GM12872 (cell line): ENCODE data around the gene CLEC3A.

Experiments used
- TF ChIP-seq, protein P1 (sequence below): IDR thresholded peaks from 3 replicates; pipeline ENCODE4 v1.5.1; 2011; ENCODE audit warnings: low read depth, mild to moderate bottlenecking, low read length, moderate library complexity; ENCODE audit not compliant: insufficient read depth

CLEC3A gene

DNA sequence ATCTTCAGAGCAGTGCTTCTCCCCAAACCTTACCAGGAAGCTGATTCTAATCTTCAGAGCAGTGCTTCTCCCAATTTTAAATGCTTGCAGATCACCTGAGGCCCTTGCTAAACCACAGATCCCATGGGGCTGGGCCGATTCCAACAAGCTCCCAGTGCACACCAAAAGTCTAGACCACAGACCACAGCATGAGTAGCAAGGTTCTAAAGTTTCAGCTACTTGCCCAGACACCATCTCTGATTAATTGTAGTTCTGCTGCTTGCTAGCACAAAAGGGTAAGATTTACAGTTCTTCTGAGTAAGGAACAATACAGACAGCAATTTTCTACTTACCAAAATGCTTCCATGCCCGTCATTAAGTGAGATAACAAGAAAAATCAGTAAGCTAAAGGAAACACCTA, 12.2 kb downstream of the CLEC3A start:
- TF ChIP-seq, protein P1, sequence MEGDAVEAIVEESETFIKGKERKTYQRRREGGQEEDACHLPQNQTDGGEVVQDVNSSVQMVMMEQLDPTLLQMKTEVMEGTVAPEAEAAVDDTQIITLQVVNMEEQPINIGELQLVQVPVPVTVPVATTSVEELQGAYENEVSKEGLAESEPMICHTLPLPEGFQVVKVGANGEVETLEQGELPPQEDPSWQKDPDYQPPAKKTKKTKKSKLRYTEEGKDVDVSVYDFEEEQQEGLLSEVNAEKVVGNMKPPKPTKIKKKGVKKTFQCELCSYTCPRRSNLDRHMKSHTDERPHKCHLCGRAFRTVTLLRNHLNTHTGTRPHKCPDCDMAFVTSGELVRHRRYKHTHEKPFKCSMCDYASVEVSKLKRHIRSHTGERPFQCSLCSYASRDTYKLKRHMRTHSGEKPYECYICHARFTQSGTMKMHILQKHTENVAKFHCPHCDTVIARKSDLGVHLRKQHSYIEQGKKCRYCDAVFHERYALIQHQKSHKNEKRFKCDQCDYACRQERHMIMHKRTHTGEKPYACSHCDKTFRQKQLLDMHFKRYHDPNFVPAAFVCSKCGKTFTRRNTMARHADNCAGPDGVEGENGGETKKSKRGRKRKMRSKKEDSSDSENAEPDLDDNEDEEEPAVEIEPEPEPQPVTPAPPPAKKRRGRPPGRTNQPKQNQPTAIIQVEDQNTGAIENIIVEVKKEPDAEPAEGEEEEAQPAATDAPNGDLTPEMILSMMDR = no peak

DNA sequence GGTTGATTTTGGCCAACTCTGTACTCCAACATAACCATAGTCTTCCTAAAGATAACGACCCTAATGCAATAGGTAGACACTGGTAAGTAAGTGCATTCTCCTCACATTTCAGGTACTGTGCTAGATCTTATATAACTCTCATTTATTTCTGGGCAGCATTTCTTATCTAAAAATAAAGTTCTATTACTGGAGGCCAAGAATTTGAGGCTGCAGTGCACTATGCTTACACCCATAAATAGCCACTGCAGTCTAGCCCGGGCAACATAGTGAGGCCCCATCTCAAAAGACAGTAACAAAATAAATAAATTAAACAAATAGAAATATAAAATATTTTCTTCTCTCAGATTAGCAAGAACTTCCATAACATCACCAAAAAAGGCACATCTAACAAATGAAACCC, 12.7 kb downstream of the CLEC3A start:
- TF ChIP-seq, protein P1 = no peak

DNA sequence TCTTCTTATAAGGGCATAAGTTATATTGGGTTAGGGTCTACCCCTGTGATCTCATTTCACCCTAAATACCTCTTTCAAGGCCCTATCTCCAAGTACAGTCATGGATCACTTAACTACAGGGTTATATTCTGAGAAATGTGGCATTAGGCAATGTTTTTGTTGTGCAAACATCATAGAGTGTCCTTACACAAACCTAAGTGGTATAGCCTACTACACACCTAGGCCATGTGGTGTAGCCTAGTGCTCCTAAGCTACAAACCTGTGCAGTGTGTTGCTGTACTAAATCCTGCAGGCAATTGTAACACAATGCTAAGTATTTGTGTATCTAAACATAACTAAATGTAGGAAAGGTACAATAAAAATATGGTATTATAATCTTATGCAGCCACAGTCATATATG, 18.0 kb downstream of the CLEC3A start:
- TF ChIP-seq, protein P1 = no peak

DNA sequence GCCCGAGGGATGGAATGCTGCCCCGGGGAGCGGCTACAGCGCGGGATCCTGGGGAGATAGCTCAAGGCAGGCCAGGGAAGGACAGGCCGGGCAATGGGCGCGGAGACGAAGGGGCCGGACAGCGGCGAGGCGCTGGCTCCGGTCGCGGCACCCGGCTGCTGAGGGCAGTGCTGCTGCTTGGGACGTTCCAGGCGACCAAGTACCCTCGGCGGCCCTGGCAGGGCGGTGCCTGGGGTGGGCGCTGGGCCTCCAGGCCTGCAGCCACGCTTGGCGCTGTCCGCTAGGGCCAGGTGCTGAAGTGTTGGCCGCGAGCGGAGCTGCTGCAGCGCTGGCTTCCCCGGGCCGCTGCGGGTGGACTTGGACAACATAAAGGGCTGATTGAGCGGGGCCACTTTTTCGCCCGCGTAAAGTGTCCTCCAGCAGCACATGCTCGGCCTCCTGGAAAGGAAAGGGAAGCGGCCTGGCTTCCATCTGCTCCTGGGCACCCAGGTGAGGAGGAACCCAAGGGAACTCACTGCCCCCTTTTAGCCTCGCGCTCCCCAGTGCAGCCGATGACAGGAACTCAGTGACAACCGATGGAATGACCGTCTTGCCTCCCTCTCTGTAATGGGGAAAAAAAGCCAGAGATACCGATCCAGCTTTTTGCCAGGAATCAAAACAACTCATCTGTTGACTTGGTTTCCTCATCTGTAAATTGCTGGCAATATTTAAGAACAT, 23.7 kb downstream of the CLEC3A start:
- TF ChIP-seq, protein P1 = no peak

DNA sequence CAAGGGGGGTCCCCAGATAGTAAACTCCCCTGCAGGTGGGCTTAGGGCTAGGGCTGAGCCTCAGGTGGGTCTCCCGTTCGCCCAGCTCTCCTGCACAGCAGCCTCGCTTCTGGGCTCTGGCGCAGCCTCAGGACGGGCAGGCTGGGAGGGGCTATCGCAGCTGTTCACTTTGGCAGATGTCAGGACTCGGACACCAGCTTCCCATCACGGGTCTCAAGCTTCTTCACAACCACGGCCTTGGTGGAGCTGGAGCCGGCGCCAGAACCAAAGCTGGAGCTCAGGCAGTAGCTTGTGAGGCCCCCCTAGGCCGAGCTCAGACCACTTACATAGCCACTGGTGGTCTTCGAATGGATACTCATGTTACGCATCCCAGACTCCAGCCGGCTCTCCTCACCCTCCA, 26.0 kb downstream of the CLEC3A start:
- TF ChIP-seq, protein P1 = no peak

DNA sequence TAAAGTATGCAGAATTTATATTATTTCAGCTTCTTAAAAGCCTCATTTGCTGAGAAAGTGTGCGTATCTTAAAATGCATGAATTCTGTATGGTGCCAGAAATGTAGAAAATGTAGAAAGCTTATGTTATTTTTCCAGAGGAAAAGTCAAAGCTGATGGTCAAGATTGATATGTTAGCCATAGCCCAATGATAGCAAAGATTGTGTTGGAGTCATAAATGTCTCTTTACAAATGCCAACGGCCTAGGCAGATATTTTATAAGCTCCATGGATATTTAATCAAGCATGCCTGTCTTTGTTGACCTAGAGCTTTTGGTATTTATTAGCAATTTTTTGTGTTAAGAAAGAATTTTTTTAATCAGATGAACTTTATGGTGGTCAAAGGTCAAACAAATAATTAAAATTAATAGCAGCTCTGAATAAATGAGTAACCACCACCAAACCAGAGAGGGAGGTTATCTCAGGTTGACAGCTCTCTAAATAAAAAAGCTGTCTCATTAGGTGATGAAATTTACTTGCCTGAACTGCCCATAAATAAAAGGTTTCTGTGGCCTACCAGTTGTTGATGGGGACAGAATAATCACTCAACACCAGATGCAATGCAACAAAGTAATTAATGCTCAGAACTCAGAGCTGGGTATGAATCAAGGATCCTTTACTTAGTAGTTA, 28.5 kb downstream of the CLEC3A start:
- TF ChIP-seq, protein P1 = no peak

DNA sequence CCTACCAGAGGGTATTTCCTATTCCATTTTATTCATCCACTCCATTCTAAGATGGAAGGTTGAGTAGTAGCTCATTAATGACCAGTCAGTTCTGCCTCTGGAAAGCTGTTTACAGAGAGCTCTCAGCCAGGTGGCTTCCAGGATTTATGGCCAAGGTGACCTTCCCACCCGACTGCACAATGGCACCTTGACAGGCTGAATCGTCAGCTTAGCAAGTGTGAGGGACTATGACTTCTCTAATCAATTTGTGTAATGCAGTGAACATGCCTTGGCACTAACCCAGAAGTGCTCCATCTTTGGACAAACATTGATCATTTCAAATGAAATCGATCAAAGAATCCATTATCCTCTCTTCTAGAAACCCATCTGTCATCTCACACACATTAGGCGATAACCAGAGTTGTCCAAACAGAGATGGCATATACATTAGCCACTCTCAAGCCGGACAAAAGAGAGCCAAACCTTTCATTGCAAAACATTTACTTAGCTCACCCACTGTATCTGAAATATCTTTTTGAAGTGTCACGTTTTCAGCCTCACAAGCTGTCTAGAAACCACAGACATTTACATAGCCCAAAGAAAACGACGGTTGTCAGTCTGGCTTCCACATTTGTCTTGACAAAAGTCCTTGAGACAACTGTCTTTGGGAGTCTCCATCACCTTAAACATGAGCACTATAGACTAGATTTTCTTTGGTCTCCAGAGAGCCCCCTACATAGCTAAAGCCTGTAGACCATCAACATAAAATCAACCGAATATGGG, 35.6 kb downstream of the CLEC3A start:
- TF ChIP-seq, protein P1 = no peak
